GM18858 (cell line): ENCODE results near the gene R3HDM1.
"Not testable (repeated sequence)": the region's sequence is repeated elsewhere in the genome, so short reads cannot be mapped to it uniquely, and the experiment has no call there.

ENCODE experiments used
- ATAC-seq: cut with Tn5 transposase; IDR thresholded peaks from one replicate; pipeline ENCODE4 v1.9.1; 2021; ENCODE audit not compliant: unreplicated experiment

The R3HDM1 gene

GRCh38 chr2:135641156-135642068 is 110.1 kb downstream of the R3HDM1 start:
- no peak for ATAC-seq

GRCh38 chr2:135647836-135648579 is 116.7 kb downstream of the R3HDM1 start:
- ATAC-seq, result no peak

GRCh38 chr2:135650721-135651120 is 119.4 kb downstream of the R3HDM1 start:
- no peak for ATAC-seq

GRCh38 chr2:135651717-135652116 is 120.4 kb downstream of the R3HDM1 start:
- ATAC-seq, result no peak

GRCh38 chr2:135654239-135654638 is 123.0 kb downstream of the R3HDM1 start:
- ATAC-seq, result not testable (repeated sequence)

GRCh38 chr2:135657806-135658582 is 126.7 kb downstream of the R3HDM1 start:
- no peak for ATAC-seq

- ATAC-seq, result no peak
Measured at GRCh38 chr2:135662088-135662487, 130.8 kb downstream of the R3HDM1 start.

DNA sequence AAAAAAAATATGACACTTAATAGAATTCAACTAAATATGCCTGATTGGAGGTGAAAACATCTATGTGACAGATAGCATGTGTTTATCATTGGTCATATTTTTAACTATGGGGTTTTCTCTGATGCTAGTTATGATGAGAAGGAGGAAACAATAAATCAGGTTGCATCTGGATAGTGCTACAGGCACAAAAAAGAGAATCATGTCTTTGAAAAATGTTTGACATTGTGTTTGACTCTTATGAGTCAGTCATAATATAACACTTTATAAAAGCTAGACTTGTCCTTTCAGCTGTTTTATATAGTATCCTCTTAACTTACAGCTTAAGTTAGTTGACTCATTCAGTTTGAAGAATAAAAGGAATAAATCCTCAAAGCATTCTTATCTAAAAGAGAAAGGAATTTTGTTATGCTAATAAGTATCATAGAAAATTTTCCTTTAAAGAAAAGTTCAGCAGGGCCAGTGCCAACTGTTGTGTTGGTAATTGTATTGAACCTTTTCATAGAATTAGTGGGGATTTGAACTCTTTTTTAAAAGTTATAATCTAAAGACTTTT is 131.9 kb downstream of the R3HDM1 start:
- ATAC-seq, result no peak

- ATAC-seq, result peak; percentile 86
Measured at GRCh38 chr2:135664623-135665068, 133.4 kb downstream of the R3HDM1 start.

- no peak for ATAC-seq
Measured at GRCh38 chr2:135667045-135667444, 135.8 kb downstream of the R3HDM1 start.

DNA sequence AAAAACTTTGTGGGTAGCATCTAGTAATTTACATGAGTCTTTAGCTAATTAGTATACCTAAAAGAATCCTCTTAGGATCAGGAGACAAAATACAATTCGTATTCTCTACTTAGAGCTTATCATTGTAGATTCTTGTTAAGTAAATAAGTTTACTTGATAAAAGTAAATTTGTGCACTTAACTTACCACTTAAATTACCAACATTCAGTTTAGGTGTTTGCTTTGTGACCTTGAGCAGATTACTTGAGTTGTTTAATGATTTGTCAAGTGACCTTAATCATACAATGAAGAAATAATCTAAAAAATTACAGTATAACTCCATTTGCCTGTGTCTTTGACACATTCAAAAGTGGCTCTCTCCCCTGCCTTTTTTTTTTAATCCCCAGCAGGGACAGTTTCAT is 143.2 kb downstream of the R3HDM1 start:
- no peak for ATAC-seq

GRCh38 chr2:135676031-135676430 is 144.7 kb downstream of the R3HDM1 start:
- ATAC-seq, result no peak

GRCh38 chr2:135679125-135679524 is 147.8 kb downstream of the R3HDM1 start:
- no peak for ATAC-seq

DNA sequence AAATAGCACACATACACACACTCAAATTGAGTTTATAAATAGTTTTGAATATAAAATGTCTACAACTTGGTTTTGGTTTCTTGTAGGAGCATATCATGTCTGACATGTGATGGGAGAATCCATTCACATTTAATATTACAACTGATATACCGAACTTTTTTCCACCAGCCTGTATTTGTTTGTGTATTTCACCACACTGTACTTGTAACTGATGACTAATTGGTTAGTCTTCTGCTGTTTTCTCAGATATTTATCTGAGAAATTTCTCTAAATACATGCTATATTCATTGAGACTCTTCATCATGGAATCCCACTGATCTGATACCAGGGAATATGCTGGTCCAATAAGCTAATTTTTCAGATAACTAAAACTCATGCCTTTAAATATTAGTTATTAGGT is 154.1 kb downstream of the R3HDM1 start:
- ATAC-seq, result no peak

DNA sequence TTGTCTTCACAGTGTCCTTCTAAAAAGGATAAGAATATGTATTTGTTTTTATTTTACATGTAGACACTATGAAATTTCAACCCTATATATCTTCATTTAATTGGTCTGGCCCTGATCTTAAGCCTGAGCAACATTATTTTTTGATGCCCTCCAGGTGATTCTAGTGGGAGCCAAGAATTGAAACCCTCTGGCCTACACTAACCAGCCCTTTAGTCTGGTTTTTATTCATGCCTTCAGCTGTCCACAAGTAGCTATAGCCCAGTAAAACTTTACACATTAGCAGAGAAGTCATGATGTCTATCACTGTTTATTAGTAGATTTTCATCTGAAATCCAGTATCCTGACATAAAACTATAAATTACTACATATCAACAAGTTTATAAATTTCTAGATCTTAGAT is 157.7 kb downstream of the R3HDM1 start:
- no peak for ATAC-seq

DNA sequence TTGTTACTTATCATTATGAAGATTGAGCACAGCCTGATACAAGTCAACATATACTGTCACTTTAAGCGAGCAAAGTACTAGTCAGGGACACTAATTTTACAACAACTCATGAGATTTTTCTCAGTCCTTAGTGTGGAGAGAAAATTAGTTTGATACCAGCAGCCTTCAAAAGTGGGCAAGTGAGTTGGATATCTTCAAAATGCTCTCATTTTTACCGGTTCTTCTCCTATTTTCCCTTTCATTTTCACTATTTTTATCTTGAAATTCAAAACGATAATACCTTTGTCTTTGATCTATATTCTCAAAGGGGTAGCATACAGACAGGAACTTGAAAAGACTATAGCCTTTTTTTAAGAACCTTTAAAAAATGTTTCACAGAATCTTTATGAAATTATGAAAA is 158.4 kb downstream of the R3HDM1 start:
- ATAC-seq, result no peak

DNA sequence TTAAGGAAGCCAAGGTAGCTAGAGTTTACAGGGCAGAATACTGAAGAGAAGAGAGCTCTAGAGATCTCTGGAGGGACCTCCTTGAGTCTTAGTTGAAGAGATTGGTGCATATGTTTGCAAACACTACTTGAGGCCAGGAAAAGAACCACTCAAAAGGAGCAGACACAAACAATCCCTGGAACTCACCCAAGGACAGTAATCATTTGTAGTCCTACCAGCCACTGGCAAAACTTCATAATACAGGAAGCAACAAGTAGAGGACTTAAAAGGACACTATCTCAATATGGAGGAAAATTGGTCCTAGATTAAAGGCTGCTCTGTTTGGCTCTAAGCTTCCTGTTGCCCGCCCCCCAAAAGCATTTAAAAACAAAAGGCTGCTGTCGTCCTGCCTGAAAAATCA is 163.4 kb downstream of the R3HDM1 start:
- ATAC-seq, result no peak

DNA sequence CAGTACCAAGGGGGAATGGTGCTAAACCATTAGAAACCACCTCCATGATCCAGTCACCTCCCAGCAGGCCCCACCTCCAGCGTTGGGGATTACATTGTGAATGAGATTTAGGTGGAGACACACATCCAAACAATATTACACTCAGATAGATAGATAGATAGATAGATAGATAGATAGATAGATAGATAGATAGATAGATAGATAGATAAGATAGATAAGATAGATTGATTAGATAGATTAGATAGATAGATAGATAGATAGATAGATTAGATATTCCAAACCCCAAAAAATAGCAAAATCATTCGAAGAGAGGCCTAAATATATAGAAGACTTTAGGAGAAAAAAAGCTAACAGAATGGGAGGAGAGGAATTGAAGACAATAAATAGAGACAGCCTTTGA is 167.6 kb downstream of the R3HDM1 start:
- ATAC-seq, result no peak

- no peak for ATAC-seq
Measured at GRCh38 chr2:135701442-135701841, 170.2 kb downstream of the R3HDM1 start.

GRCh38 chr2:135703300-135703699 is 172.0 kb downstream of the R3HDM1 start:
- no peak for ATAC-seq

GRCh38 chr2:135704075-135704474 is 172.8 kb downstream of the R3HDM1 start:
- not testable (repeated sequence) for ATAC-seq
